HG02798 (cell line): Measurements from ENCODE around the gene APEH.

ENCODE experiments used
- ATAC-seq: cut with Tn5 transposase; IDR thresholded peaks from one replicate; pipeline ENCODE4 v1.9.1; 2021; ENCODE audit warnings: mild to moderate bottlenecking; ENCODE audit not compliant: unreplicated experiment, poor library complexity

APEH gene

GRCh38 chr3:49707113-49707480 is 32.9 kb downstream of the APEH start:
- no peak for ATAC-seq

- no peak for ATAC-seq
These were observed 35.7 kb downstream of the APEH start for GRCh38 chr3:49709852-49710251.

- no peak for ATAC-seq
These were observed 37.3 kb downstream of the APEH start for GRCh38 chr3:49711489-49711888.

- no peak for ATAC-seq
These were observed 38.0 kb downstream of the APEH start for GRCh38 chr3:49712166-49712565.

- ATAC-seq, result no peak
These were observed 38.6 kb downstream of the APEH start for GRCh38 chr3:49712631-49713317.

GRCh38 chr3:49713336-49714105 is 39.4 kb downstream of the APEH start:
- no peak for ATAC-seq

GRCh38 chr3:49714728-49715550 is 40.8 kb downstream of the APEH start:
- ATAC-seq, result no peak

GRCh38 chr3:49715611-49716121 is 41.5 kb downstream of the APEH start:
- ATAC-seq, result no peak

GRCh38 chr3:49716169-49716568 is 42.0 kb downstream of the APEH start:
- ATAC-seq, result no peak

- no peak for ATAC-seq
These were observed 42.6 kb downstream of the APEH start for GRCh38 chr3:49716691-49717210.

- no peak for ATAC-seq
These were observed 43.2 kb downstream of the APEH start for GRCh38 chr3:49717211-49717958.

- no peak for ATAC-seq
These were observed 44.1 kb downstream of the APEH start for GRCh38 chr3:49717959-49718857.

GRCh38 chr3:49718858-49719213 is 44.7 kb downstream of the APEH start:
- no peak for ATAC-seq

GRCh38 chr3:49719214-49719884 is 45.2 kb downstream of the APEH start, which contains the start of gene AMIGO3:
TSS of gene AMIGO3 (minus strand) at chr3:49719684. CDS start at chr3:49719465, 219 bp downstream.
- peak; percentile 49 for ATAC-seq

GRCh38 chr3:49720855-49721595 is 46.9 kb downstream of the APEH start:
- ATAC-seq, result no peak

GRCh38 chr3:49721596-49721895 is 47.4 kb downstream of the APEH start:
- ATAC-seq, result no peak

GRCh38 chr3:49721896-49722781 is 48.0 kb downstream of the APEH start:
- no peak for ATAC-seq
